ENCODE results near the gene RASA3.

GRCh38 chr13:113933901-113934300, 198.5 kb downstream of the RASA3 start:
- TF ChIP-seq ZBTB11 (CRISPR knock-in tag; IDR thresholded peaks at IDR 0.05) (no peak), CTCF (IDR thresholded peaks at IDR 0.05 in 2 of 3, conservative IDR thresholded peaks at IDR 0.05 in 1 of 3; ENCODE audit: insufficient read depth in 2 of 3, low read depth in 1 of 3, low read length in 3 of 3) (no peak), TAF1 (IDR thresholded peaks at IDR 0.05; ENCODE audit: control insufficient read depth, extremely low read depth, insufficient read depth, low read length, severe bottlenecking) (no peak), ZNF551 (CRISPR knock-in tag; IDR thresholded peaks at IDR 0.05) (no peak), ZNF398 (CRISPR knock-in tag; IDR thresholded peaks at IDR 0.05) (no peak), E2F1 (CRISPR knock-in tag; IDR thresholded peaks at IDR 0.05) (no peak), NCOR1 (IDR thresholded peaks at IDR 0.05) (no peak)

All from K562 (cell line).